Prostate gland (tissue), 2 donors: ENCODE data around the gene RHEB.

Experiments used
- POLR2A ChIP-seq: fragments of 450-650 bp; IDR thresholded peaks from one replicate; pipeline ENCODE4 v1.6.1; 2016; ENCODE audit warnings: antibody characterized with exemption, mild to moderate bottlenecking
- TF ChIP-seq, protein P1 (sequence below), 4 experiments: fragments of 200-600 bp in 2 of 4; fragments of 450-650 bp in 2 of 4; sonication (generic) in 2 of 4; IDR thresholded peaks; 1 replicate in 3 of 4; 2 replicates in 1 of 4; pipeline ENCODE4 v1.5.1; 2016 to 2019; ENCODE audit warnings: antibody characterized with exemption in 4 of 4, mild to moderate bottlenecking in 2 of 4, moderate library complexity in 2 of 4

DNA sequence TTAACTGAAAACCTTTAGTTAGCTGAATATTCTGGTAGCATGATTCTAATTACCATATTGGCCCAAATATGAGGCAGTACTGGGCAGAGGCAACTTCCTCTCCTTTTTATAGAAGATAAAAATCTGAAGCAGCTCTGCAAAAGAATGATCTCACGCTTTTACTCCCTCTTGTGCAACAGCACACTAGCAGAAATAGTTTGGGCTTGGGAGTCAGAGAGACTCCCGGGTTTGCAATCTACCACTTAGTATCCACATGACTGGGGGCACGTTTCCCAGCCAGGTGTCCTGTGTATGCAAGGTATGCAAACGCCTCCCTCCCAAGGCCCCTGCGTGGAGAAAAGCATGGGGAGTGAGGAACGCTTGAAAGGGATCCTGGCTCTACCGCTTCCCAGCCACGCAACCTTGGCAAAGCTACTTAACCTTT lies 47.2 kb upstream of the RHEB start:
- TF ChIP-seq, protein P1, sequence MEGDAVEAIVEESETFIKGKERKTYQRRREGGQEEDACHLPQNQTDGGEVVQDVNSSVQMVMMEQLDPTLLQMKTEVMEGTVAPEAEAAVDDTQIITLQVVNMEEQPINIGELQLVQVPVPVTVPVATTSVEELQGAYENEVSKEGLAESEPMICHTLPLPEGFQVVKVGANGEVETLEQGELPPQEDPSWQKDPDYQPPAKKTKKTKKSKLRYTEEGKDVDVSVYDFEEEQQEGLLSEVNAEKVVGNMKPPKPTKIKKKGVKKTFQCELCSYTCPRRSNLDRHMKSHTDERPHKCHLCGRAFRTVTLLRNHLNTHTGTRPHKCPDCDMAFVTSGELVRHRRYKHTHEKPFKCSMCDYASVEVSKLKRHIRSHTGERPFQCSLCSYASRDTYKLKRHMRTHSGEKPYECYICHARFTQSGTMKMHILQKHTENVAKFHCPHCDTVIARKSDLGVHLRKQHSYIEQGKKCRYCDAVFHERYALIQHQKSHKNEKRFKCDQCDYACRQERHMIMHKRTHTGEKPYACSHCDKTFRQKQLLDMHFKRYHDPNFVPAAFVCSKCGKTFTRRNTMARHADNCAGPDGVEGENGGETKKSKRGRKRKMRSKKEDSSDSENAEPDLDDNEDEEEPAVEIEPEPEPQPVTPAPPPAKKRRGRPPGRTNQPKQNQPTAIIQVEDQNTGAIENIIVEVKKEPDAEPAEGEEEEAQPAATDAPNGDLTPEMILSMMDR (IDR thresholded peaks at IDR 0.05): no peak
- no peak for TF ChIP-seq POLR2A
